ENCODE measurements around the gene PRKCE. TPM values are rescaled to one million over a fixed set of nuclear protein-coding genes. Genes with fewer than 3 reads are reported as not detected.

Gene PRKCE
- total RNA-seq, 1 donor from 2014 or later: 21.0 TPM

GRCh38 chr2:45649462-45649857 is 2.0 kb upstream of the PRKCE start:
- no peak for TF ChIP-seq CTCF (IDR thresholded peaks at IDR 0.05; ENCODE audit: insufficient read depth, low read length, poor library complexity, severe bottlenecking)
- DNase-seq (ENCODE audit: low read depth): no peak
- H3K27me3 ChIP-seq (ENCODE audit: control insufficient read depth, insufficient read depth, low read length): no peaks in the 10 kb centered on the region
- peak overlapping the region; percentile 68 for H3K4me3 ChIP-seq (ENCODE audit: low read depth, low read length)
- H3K36me3 ChIP-seq (ENCODE audit: control insufficient read depth, insufficient read depth, low read length): no peaks in the 10 kb centered on the region

GRCh38 chr2:45649858-45650811 is 1.3 kb upstream of the PRKCE start:
- TF ChIP-seq CTCF (IDR thresholded peaks at IDR 0.05; ENCODE audit: insufficient read depth, low read length, poor library complexity, severe bottlenecking): no peak
- no peaks in the 10 kb centered on the region for H3K27me3 ChIP-seq (ENCODE audit: control insufficient read depth, insufficient read depth, low read length)
- no peaks in the 10 kb centered on the region for H3K36me3 ChIP-seq (ENCODE audit: control insufficient read depth, insufficient read depth, low read length)
- peak overlapping the region; percentile 68 for H3K4me3 ChIP-seq (ENCODE audit: low read depth, low read length)
- no peak for DNase-seq (ENCODE audit: low read depth)

- no peaks in the 10 kb centered on the region for H3K36me3 ChIP-seq (ENCODE audit: control insufficient read depth, insufficient read depth, low read length)
- H3K4me3 ChIP-seq (ENCODE audit: low read depth, low read length): peak overlapping the region; percentile 68
- DNase-seq (ENCODE audit: low read depth): peak; percentile 79
- peak; percentile 42 for TF ChIP-seq CTCF (IDR thresholded peaks at IDR 0.05; ENCODE audit: insufficient read depth, low read length, poor library complexity, severe bottlenecking)
- H3K27me3 ChIP-seq (ENCODE audit: control insufficient read depth, insufficient read depth, low read length): no peaks in the 10 kb centered on the region
Observed at GRCh38 chr2:45650851-45651414, 542 bp upstream of the PRKCE start.

- H3K4me3 ChIP-seq (ENCODE audit: low read depth, low read length): peak overlapping the region; percentile 68
- no peak for TF ChIP-seq CTCF (IDR thresholded peaks at IDR 0.05; ENCODE audit: insufficient read depth, low read length, poor library complexity, severe bottlenecking)
- H3K36me3 ChIP-seq (ENCODE audit: control insufficient read depth, insufficient read depth, low read length): no peaks in the 10 kb centered on the region
- DNase-seq (ENCODE audit: low read depth): no peak
- H3K27me3 ChIP-seq (ENCODE audit: control insufficient read depth, insufficient read depth, low read length): no peaks in the 10 kb centered on the region
Observed at GRCh38 chr2:45652090-45653031, 886 bp downstream of the PRKCE start.

GRCh38 chr2:45653122-45653913 is 1.8 kb downstream of the PRKCE start:
- H3K4me3 ChIP-seq (ENCODE audit: low read depth, low read length): no peak overlapping the region
- no peaks in the 10 kb centered on the region for H3K27me3 ChIP-seq (ENCODE audit: control insufficient read depth, insufficient read depth, low read length)
- DNase-seq (ENCODE audit: low read depth): no peak
- no peaks in the 10 kb centered on the region for H3K36me3 ChIP-seq (ENCODE audit: control insufficient read depth, insufficient read depth, low read length)
- no peak for TF ChIP-seq CTCF (IDR thresholded peaks at IDR 0.05; ENCODE audit: insufficient read depth, low read length, poor library complexity, severe bottlenecking)
